AG04450 (cell line): ENCODE data around the gene C10orf143. TPM values are rescaled to one million over a fixed set of nuclear protein-coding genes. Genes with fewer than 3 reads are reported as not detected.

Experiments used
- CTCF ChIA-PET: fragments of 300-600, 350-600 bp; formaldehyde crosslinking; extraction: SDS; loops from one replicate; lab custom pipeline; 2022; ENCODE audit warnings: antibody characterized with exemption, inconsistent platforms; lab: Charles Lee
- POLR2A ChIA-PET: fragments of 350-600 bp; formaldehyde crosslinking; extraction: SDS; loops from one replicate; lab custom pipeline; 2021; ENCODE audit warnings: antibody characterized with exemption, inconsistent platforms; lab: Yijun Ruan, JAX
- DNase-seq: peaks from one replicate; pipeline ENCODE4 v3.0.0-alpha.2; 2011; ENCODE audit warnings: low read depth, low spot score
- H3K27ac ChIP-seq: one replicate; pipeline ENCODE4 v1.5.1; 2012; ENCODE audit warnings: low read depth, low read length, control low read depth
- H3K27me3 ChIP-seq: one replicate; pipeline ENCODE4 v1.6.0; 2012; ENCODE audit warnings: low read length; ENCODE audit not compliant: control insufficient read depth, insufficient read depth
- H3K4me3 ChIP-seq: 2 replicates; pipeline ENCODE4 v1.5.1; 2011; ENCODE audit warnings: mild to moderate bottlenecking, low read depth, low read length, control low read depth
- H3K9me3 ChIP-seq: 2 replicates; pipeline ENCODE4 v1.5.1; 2012; ENCODE audit warnings: low read length; ENCODE audit not compliant: control insufficient read depth, insufficient read depth
- polyA plus RNA-seq: library from polyadenylated mRNA; depleted of rRNA; stranded (reverse); fragments of >200 nt; gene quantifications from 2 replicates; pipeline ENCODE4 v1.2.3, GENCODE V29; 2011
- TF ChIP-seq, protein P1 (sequence below): IDR thresholded peaks from 2 replicates; pipeline ENCODE4 v1.5.1; 2011; ENCODE audit warnings: low read depth, low read length, control low read depth, inconsistent platforms

The C10orf143 gene
- polyA plus RNA-seq, 1 experiment, result 1.9 TPM

DNA sequence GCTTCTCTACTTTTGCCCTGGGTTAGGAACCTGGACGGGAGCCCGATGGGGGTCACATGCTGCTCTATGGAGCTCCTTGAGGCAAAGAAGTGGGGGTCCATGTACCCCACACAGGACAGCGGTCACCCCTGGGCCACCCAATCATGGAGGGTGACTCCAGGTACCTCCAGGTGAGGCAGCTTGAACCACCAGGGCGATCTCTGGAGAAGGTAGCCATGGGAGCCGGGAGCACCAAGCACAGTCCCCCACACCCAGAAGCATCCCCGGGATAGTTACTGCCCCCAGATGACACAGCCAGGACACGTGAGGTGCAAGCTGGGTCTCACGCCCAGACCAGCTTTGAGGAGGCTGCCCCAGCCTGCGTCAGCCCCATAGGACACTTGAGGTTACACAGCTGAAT, 58.4 kb downstream of the C10orf143 start:
- ChIA-PET CTCF (no interaction called here), POLR2A (no interaction called here)
- Histone ChIP-seq H3K4me3 (no peak overlapping the region), H3K27ac (no peak overlapping the region), H3K9me3 (peaks cover 16% of the 10 kb centered on the region), H3K27me3 (no peaks in the 10 kb centered on the region)
- DNase-seq, result no peak
- TF ChIP-seq, protein P1, sequence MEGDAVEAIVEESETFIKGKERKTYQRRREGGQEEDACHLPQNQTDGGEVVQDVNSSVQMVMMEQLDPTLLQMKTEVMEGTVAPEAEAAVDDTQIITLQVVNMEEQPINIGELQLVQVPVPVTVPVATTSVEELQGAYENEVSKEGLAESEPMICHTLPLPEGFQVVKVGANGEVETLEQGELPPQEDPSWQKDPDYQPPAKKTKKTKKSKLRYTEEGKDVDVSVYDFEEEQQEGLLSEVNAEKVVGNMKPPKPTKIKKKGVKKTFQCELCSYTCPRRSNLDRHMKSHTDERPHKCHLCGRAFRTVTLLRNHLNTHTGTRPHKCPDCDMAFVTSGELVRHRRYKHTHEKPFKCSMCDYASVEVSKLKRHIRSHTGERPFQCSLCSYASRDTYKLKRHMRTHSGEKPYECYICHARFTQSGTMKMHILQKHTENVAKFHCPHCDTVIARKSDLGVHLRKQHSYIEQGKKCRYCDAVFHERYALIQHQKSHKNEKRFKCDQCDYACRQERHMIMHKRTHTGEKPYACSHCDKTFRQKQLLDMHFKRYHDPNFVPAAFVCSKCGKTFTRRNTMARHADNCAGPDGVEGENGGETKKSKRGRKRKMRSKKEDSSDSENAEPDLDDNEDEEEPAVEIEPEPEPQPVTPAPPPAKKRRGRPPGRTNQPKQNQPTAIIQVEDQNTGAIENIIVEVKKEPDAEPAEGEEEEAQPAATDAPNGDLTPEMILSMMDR, result no peak

DNA sequence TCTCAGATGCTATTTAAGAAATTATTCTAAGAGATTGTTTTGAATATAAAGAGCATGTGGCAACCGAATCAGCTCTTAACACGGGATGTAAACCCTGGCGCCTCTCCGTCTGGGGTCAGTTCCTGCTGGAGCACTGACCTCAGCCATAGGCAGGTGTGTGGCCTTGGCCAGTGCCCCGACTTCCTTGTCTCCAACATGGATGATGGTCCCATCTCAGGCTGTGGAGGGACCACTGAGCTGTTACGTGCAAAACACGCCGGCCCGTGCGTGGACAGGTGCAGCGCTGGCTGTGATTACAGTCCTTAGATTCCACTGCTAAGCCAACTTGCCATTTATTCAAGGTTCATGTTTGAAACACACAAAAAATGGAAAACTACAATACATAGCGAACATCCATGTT, 59.9 kb downstream of the C10orf143 start:
- ChIA-PET POLR2A (no interaction called here), CTCF (no interaction called here)
- no peaks in the 10 kb centered on the region for H3K27me3 ChIP-seq
- no peak overlapping the region for H3K27ac ChIP-seq
- no peak overlapping the region for H3K4me3 ChIP-seq
- TF ChIP-seq, protein P1, result no peak
- H3K9me3 ChIP-seq, result peaks cover 19% of the 10 kb centered on the region
- DNase-seq, result no peak

DNA sequence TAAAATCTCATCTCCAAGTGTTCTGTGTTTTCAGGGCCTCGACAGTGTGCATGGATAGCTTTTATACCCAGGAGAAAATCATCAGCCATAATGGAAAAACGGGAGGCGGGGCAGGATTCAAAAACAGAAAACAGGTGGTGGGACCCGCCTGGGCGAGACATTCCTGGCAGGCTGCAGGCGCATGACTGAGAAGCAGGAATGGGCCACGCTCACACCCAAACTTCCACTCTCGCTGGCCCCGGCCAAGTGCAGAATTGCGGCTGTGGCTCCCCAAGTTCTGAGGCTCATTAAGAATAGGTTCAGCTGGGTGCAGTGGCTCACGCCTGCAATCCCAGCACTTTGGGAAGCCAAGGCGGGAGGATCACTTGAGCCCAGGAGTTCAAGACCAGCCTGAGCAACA, 60.6 kb downstream of the C10orf143 start:
- Histone ChIP-seq H3K27me3 (no peaks in the 10 kb centered on the region), H3K9me3 (peaks cover 23% of the 10 kb centered on the region), H3K4me3 (no peak overlapping the region), H3K27ac (no peak overlapping the region)
- no peak for DNase-seq
- ChIA-PET CTCF (no interaction called here), POLR2A (no interaction called here)
- TF ChIP-seq, protein P1, result no peak

DNA sequence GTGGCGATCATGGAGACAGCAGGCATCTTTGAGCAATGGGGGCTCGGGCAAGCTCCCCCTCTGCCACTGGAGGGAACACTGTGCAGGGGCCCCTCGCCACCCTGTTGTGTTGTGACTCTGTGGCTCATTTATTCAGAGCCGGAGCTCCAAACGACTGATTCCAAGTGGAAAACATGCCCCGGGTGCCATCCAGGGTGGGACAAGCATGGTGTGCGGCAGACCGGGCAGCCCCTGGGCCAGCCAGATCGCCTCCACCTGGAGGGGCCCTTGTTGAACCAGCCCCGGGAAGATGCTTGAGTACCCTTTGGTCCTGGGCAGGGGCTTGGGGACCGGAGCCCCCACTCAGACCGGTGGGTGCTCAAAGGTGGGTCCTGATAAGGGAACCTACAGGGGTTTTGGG, 61.4 kb downstream of the C10orf143 start:
- DNase-seq, result no peak
- Histone ChIP-seq H3K27ac (no peak overlapping the region), H3K27me3 (no peaks in the 10 kb centered on the region), H3K4me3 (no peak overlapping the region), H3K9me3 (peaks cover 26% of the 10 kb centered on the region)
- CTCF ChIA-PET, result no interaction called here
- POLR2A ChIA-PET, result no interaction called here
- TF ChIP-seq, protein P1, result no peak

DNA sequence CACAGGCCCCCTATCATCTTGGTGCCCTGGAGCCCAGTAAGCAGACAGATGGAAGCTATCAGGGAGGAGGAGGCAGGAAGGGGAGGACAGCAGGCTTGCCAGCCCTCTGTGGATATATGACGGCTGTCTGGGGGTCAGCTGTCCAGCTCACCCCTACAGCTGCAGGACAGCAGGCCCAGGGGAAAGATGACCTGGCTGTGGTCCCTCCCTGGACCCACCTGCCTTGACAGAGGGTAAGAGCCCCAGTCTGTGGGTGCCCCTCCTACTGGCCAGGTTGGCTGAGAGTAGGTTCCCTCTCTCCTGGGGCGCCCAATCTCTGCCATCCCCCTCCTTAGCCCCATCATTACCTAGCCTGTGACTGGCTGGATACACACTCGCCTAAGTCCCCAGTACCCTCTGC, 62.5 kb downstream of the C10orf143 start:
- H3K9me3 ChIP-seq, result peaks cover 26% of the 10 kb centered on the region
- no peak for DNase-seq
- no peak overlapping the region for H3K27ac ChIP-seq
- no peaks in the 10 kb centered on the region for H3K27me3 ChIP-seq
- POLR2A ChIA-PET, result no interaction called here
- TF ChIP-seq, protein P1, result no peak
- no peak overlapping the region for H3K4me3 ChIP-seq
- CTCF ChIA-PET, result no interaction called here
